IMR-90 (cell line): ENCODE results near the gene LRRTM4. TPM values are rescaled to one million over a fixed set of nuclear protein-coding genes. Genes with fewer than 3 reads are reported as not detected.

ENCODE experiments used
- ATAC-seq: fragments of 200-7000 bp; cut with Tn5 transposase; 2 replicates; pipeline ENCODE4 v1.9.1; 2020; ENCODE audit warnings: low read depth, mild to moderate bottlenecking, moderate library complexity
- BruUV-seq: library from RNA; stranded (reverse); fragments of 400-500 nt; replicated peaks from 2 replicates; lab custom pipeline; 2021; lab: Mats Ljungman, UMichigan
- CTCF ChIA-PET: fragments of 300-600 bp; formaldehyde crosslinking; extraction: SDS; loops from one replicate; lab custom pipeline; 2021; ENCODE audit warnings: antibody characterized with exemption; lab: Yijun Ruan, JAX
- POLR2A ChIA-PET: fragments of 300-600 bp; sonication (Branson Sonifier 250); formaldehyde crosslinking; loops from one replicate; lab custom pipeline; 2022; ENCODE audit warnings: antibody characterized with exemption; ENCODE audit not compliant: unreplicated experiment; lab: Charles Lee
- DNase-seq: peaks from one replicate; pipeline ENCODE4 v3.0.0; 2013
- H2AFZ ChIP-seq: replicated peaks from 2 replicates; pipeline ENCODE3; 2013; ENCODE audit warnings: low read length, mild to moderate bottlenecking; ENCODE audit not compliant: poor library complexity
- H2AK5ac ChIP-seq: 2 replicates; pipeline ENCODE4 v1.6.1; 2013; ENCODE audit warnings: low read depth, low read length, inconsistent platforms
- H2AK9ac ChIP-seq: replicated peaks from 2 replicates; pipeline ENCODE3; 2013; ENCODE audit warnings: mild to moderate bottlenecking, low read depth, low read length, moderate library complexity; ENCODE audit not compliant: poor library complexity
- H2BK120ac ChIP-seq: 2 replicates; pipeline ENCODE4 v1.6.1; 2013; ENCODE audit warnings: low read depth, low read length, inconsistent platforms
- H2BK15ac ChIP-seq: 3 replicates; pipeline ENCODE4 v1.6.1; 2013; ENCODE audit warnings: low read depth, low read length, inconsistent platforms
- H2BK20ac ChIP-seq: 2 replicates; pipeline ENCODE4 v1.6.1; 2013; ENCODE audit warnings: low read depth, mild to moderate bottlenecking, inconsistent platforms, low read length, moderate library complexity
- H2BK5ac ChIP-seq: 2 replicates; pipeline ENCODE4 v1.6.1; 2013; ENCODE audit warnings: mild to moderate bottlenecking, low read depth, low read length, inconsistent platforms; ENCODE audit not compliant: poor library complexity, severe bottlenecking
- H3K14ac ChIP-seq: replicated peaks from 2 replicates; pipeline ENCODE4 v1.6.1; 2013; ENCODE audit warnings: low read depth, low read length, inconsistent platforms
- H3K18ac ChIP-seq: 2 replicates; pipeline ENCODE4 v1.6.1; 2013; ENCODE audit warnings: low read depth, low read length, control low read depth
- H3K23ac ChIP-seq: 2 replicates; pipeline ENCODE4 v1.6.1; 2013; ENCODE audit warnings: low read depth, low read length, inconsistent platforms
- H3K27ac ChIP-seq: 2 replicates; pipeline ENCODE4 v1.5.1; 2013; ENCODE audit warnings: mild to moderate bottlenecking, control low read depth, low read length; ENCODE audit not compliant: insufficient read depth
- H3K27me3 ChIP-seq: 2 replicates; pipeline ENCODE4 v1.6.1; 2013; ENCODE audit warnings: low read length; ENCODE audit not compliant: control insufficient read depth, insufficient read depth
- H3K36me3 ChIP-seq: 2 replicates; pipeline ENCODE4 v1.6.1; 2013; ENCODE audit warnings: low read length, mixed read lengths; ENCODE audit not compliant: control insufficient read depth, insufficient read depth
- H3K4ac ChIP-seq: 2 replicates; pipeline ENCODE4 v1.6.1; 2013; ENCODE audit warnings: low read depth, low read length, inconsistent platforms
- H3K4me1 ChIP-seq: 2 replicates; pipeline ENCODE4 v1.6.1; 2013; ENCODE audit warnings: low read length, mixed read lengths; ENCODE audit not compliant: control insufficient read depth, insufficient read depth
- H3K4me2 ChIP-seq: 2 replicates; pipeline ENCODE4 v1.6.1; 2013; ENCODE audit warnings: low read depth, mild to moderate bottlenecking, control low read depth, low read length, moderate library complexity
- H3K4me3 ChIP-seq: 2 replicates; pipeline ENCODE4 v1.5.1; 2013; ENCODE audit warnings: low read depth, mild to moderate bottlenecking, control low read depth, low read length, moderate library complexity; ENCODE audit not compliant: insufficient read depth
- H3K56ac ChIP-seq: 2 replicates; pipeline ENCODE4 v1.6.1; 2013; ENCODE audit warnings: low read length, inconsistent platforms; ENCODE audit not compliant: insufficient read depth; ENCODE audit errors: extremely low read depth
- H3K79me1 ChIP-seq, 2 experiments: 2 replicates each; pipeline ENCODE4 v1.6.1; 2013; ENCODE audit warnings: low read length in 2 of 2, inconsistent platforms in 1 of 2, low read depth in 1 of 2
- H3K9ac ChIP-seq: 2 replicates; pipeline ENCODE4 v1.6.1; 2013; ENCODE audit warnings: low read depth, low read length, control low read depth
- H3K9me1 ChIP-seq: 2 replicates; pipeline ENCODE4 v1.6.1; 2013; ENCODE audit warnings: low read length, inconsistent platforms; ENCODE audit not compliant: insufficient read depth
- H3K9me3 ChIP-seq: 2 replicates; pipeline ENCODE4 v1.6.1; 2013; ENCODE audit warnings: low read length; ENCODE audit not compliant: control insufficient read depth, insufficient read depth
- H4K20me1 ChIP-seq: 2 replicates; pipeline ENCODE4 v1.6.1; 2013; ENCODE audit warnings: low read length, inconsistent platforms; ENCODE audit not compliant: insufficient read depth
- H4K5ac ChIP-seq: 2 replicates; pipeline ENCODE4 v1.6.1; 2013; ENCODE audit warnings: mild to moderate bottlenecking, low read depth, low read length, control low read depth
- H4K8ac ChIP-seq, 2 experiments: 2 replicates each; pipeline ENCODE4 v1.6.1; 2013; ENCODE audit warnings: low read depth in 2 of 2, low read length in 2 of 2, control low read depth in 1 of 2, inconsistent platforms in 1 of 2
- H4K91ac ChIP-seq: 2 replicates; pipeline ENCODE4 v1.6.1; 2013; ENCODE audit warnings: low read depth, low read length, inconsistent platforms; ENCODE audit not compliant: insufficient read depth
- BHLHE40 ChIP-seq: fragments of 150-350 bp; IDR thresholded peaks from 2 replicates; pipeline ENCODE4 v1.6.1; 2016; ENCODE audit warnings: mild to moderate bottlenecking, low read depth, low read length
- CEBPB ChIP-seq: IDR thresholded peaks from 2 replicates; pipeline ENCODE4 v1.6.1; 2012; ENCODE audit warnings: low read depth, low read length, improper control_type of control experiment
- CHD1 ChIP-seq: IDR thresholded peaks from 2 replicates; pipeline ENCODE4 v1.6.1; 2012; ENCODE audit warnings: low read depth, low read length, improper control_type of control experiment
- FOS ChIP-seq: fragments of 150-350 bp; IDR thresholded peaks from 2 replicates; pipeline ENCODE4 v1.6.1; 2016; ENCODE audit warnings: low read depth, low read length
- MAFK ChIP-seq: IDR thresholded peaks from 2 replicates; pipeline ENCODE4 v1.6.1; 2012; ENCODE audit warnings: low read depth, low read length, improper control_type of control experiment
- MAZ ChIP-seq: IDR thresholded peaks from 2 replicates; pipeline ENCODE4 v1.6.1; 2012; ENCODE audit warnings: low read depth, mild to moderate bottlenecking, low read length, improper control_type of control experiment, moderate library complexity, borderline replicate concordance
- MXI1 ChIP-seq: IDR thresholded peaks from 2 replicates; pipeline ENCODE4 v1.6.1; 2012; ENCODE audit warnings: low read depth, mild to moderate bottlenecking, low read length, moderate library complexity, borderline replicate concordance
- NFE2L2 ChIP-seq: fragments of 150-350 bp; IDR thresholded peaks from 2 replicates; pipeline ENCODE4 v1.6.1; 2016; ENCODE audit warnings: low read depth, mild to moderate bottlenecking, low read length
- POLR2A ChIP-seq: IDR thresholded peaks from 2 replicates; pipeline ENCODE4 v1.6.1; 2012; ENCODE audit warnings: mild to moderate bottlenecking, low read depth, low read length
- RAD21 ChIP-seq: IDR thresholded peaks from 2 replicates; pipeline ENCODE4 v1.6.1; 2012; ENCODE audit warnings: low read length, improper control_type of control experiment
- RCOR1 ChIP-seq: IDR thresholded peaks from 2 replicates; pipeline ENCODE4 v1.6.1; 2012; ENCODE audit warnings: mild to moderate bottlenecking, low read length, improper control_type of control experiment; ENCODE audit not compliant: insufficient replicate concordance
- RFX5 ChIP-seq: IDR thresholded peaks from 2 replicates; pipeline ENCODE4 v1.8.0; 2012; ENCODE audit warnings: low read depth, mild to moderate bottlenecking, low read length, moderate library complexity
- whole genome bisulfite sequencing, 2 experiments: methylation state at CpG; one replicate each; pipeline versions ENCODE4 v1.1.5 to v1.1.7; 2013; ENCODE audit warnings: missing lambda C conversion rate in 2 of 2; ENCODE audit not compliant: insufficient read length in 1 of 2; ENCODE audit errors: extremely low coverage in 2 of 2; 5-methylcytosine and 5-hydroxymethylcytosine counted together
- dilution Hi-C: fragments of 300-500 bp; cut with HindIII; formaldehyde crosslinking; loops from one replicate; pipeline ENCODE4 v1.14.3; 2018; ENCODE audit warnings: low sequenced_read_pairs; ENCODE audit not compliant: unreplicated experiment
- in situ Hi-C: fragments of 300-500 bp; cut with MboI; formaldehyde crosslinking; loops from 3 replicates; pipeline ENCODE4 v1.14.3; 2019; ENCODE audit warnings: low sequenced_read_pairs, inconsistent platforms, mixed read lengths
- intact Hi-C: fragments of 100-400 bp; cut with micrococcal nuclease; formaldehyde crosslinking; loops from 2 replicates; pipeline ENCODE4 v1.10.0; 2022
- polyA plus RNA-seq, 3 experiments: library from polyadenylated mRNA; depleted of rRNA; stranded (reverse); fragments of >200 nt; gene quantifications; 2 replicates each; pipeline ENCODE4 v1.2.3, GENCODE V29; 2012; ENCODE audit warnings: low replicate concordance in 1 of 3
- total RNA-seq: library from RNA; depleted of rRNA; stranded (reverse); fragments of >200 nt; gene quantifications from 2 replicates; pipeline ENCODE4 v1.2.3, GENCODE V29; 2012
- TF ChIP-seq, protein P1 (sequence below): fragments of 150-350 bp; IDR thresholded peaks from 2 replicates; pipeline ENCODE4 v1.6.1; 2016; ENCODE audit warnings: low read depth, mild to moderate bottlenecking, low read length, moderate library complexity, borderline replicate concordance
- TF ChIP-seq, protein P2 (sequence below): fragments of 150-350 bp; IDR thresholded peaks from 2 replicates; pipeline ENCODE4 v1.6.1; 2017; ENCODE audit warnings: mild to moderate bottlenecking, antibody characterized with exemption, low read length, low read depth
- TF ChIP-seq, protein P3 (sequence below): conservative IDR thresholded peaks from 2 replicates; pipeline ENCODE4 v1.5.1; 2012; ENCODE audit warnings: mild to moderate bottlenecking, low read depth, low read length, improper control_type of control experiment

The LRRTM4 gene
- total and polyA plus RNA-seq, 2 of the 4 experiments (the other 2 are of a cell fraction) = not detected

DNA sequence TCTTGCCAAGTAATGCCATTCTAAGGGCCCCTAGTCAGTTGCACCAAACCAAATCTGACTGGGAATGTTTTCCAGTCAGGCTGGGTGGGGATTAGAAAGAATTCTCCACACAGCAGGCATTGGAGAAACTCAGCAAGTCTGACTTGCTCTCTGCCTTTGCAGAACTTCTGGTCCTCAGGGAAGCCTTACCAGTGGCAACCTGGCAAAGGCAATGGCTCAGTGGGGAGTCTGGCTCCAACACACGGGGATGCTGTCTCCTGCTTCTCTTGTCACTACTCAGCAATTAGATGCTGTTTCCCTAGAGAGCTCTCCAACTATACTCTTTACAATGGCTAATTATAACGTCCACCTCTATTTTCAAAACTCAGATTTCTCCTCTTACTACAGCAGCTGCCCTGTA is 810.7 kb downstream of the LRRTM4 start:
- no peaks in the 10 kb centered on the region for H3K4me1 ChIP-seq
- DNase-seq = no peak
- TF ChIP-seq NFE2L2 (no peak), CHD1 (no peak), MAZ (no peak), MXI1 (no peak), RCOR1 (no peak), CEBPB (no peak), BHLHE40 (no peak), FOS (no peak), RFX5 (no peak), RAD21 (no peak), POLR2A (no peak), MAFK (no peak)
- TF ChIP-seq, protein P1, sequence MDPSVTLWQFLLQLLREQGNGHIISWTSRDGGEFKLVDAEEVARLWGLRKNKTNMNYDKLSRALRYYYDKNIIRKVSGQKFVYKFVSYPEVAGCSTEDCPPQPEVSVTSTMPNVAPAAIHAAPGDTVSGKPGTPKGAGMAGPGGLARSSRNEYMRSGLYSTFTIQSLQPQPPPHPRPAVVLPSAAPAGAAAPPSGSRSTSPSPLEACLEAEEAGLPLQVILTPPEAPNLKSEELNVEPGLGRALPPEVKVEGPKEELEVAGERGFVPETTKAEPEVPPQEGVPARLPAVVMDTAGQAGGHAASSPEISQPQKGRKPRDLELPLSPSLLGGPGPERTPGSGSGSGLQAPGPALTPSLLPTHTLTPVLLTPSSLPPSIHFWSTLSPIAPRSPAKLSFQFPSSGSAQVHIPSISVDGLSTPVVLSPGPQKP = no peak
- TF ChIP-seq, protein P2, sequence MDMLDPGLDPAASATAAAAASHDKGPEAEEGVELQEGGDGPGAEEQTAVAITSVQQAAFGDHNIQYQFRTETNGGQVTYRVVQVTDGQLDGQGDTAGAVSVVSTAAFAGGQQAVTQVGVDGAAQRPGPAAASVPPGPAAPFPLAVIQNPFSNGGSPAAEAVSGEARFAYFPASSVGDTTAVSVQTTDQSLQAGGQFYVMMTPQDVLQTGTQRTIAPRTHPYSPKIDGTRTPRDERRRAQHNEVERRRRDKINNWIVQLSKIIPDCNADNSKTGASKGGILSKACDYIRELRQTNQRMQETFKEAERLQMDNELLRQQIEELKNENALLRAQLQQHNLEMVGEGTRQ = no peak
- TF ChIP-seq, protein P3, sequence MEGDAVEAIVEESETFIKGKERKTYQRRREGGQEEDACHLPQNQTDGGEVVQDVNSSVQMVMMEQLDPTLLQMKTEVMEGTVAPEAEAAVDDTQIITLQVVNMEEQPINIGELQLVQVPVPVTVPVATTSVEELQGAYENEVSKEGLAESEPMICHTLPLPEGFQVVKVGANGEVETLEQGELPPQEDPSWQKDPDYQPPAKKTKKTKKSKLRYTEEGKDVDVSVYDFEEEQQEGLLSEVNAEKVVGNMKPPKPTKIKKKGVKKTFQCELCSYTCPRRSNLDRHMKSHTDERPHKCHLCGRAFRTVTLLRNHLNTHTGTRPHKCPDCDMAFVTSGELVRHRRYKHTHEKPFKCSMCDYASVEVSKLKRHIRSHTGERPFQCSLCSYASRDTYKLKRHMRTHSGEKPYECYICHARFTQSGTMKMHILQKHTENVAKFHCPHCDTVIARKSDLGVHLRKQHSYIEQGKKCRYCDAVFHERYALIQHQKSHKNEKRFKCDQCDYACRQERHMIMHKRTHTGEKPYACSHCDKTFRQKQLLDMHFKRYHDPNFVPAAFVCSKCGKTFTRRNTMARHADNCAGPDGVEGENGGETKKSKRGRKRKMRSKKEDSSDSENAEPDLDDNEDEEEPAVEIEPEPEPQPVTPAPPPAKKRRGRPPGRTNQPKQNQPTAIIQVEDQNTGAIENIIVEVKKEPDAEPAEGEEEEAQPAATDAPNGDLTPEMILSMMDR = no peak
- H2BK20ac ChIP-seq = no peak overlapping the region
- no peaks in the 10 kb centered on the region for H3K9me3 ChIP-seq
- no peaks in the 10 kb centered on the region for H3K36me3 ChIP-seq
- no peak overlapping the region for H2AK5ac ChIP-seq
- no TSS peak for BruUV-seq
- dilution Hi-C loops = no loop called here
- no peak for ATAC-seq
- H3K79me1 ChIP-seq = no peaks in the 10 kb centered on the region
- no peak overlapping the region for H4K5ac ChIP-seq
- 14% methylated on average over 1 of the region's 2 CpGs; no CpG with 5 or more reads in 1 of the 2 experiments for WGBS, 2 experiments
- H3K9me1 ChIP-seq = no peaks in the 10 kb centered on the region
- H3K56ac ChIP-seq = no peak overlapping the region
- CTCF ChIA-PET = no interaction called here
- no peaks in the 10 kb centered on the region for H3K27me3 ChIP-seq
- no peak overlapping the region for H2BK15ac ChIP-seq
- no peak overlapping the region for H2AK9ac ChIP-seq
- H3K4ac ChIP-seq = no peak overlapping the region
- H4K8ac ChIP-seq = no peak overlapping the region
- POLR2A ChIA-PET = no interaction called here
- intact Hi-C loops = no loop called here
- in situ Hi-C loops = no loop called here
- H3K27ac ChIP-seq = no peak overlapping the region
- no peak overlapping the region for H2AFZ ChIP-seq
- H4K20me1 ChIP-seq = no peaks in the 10 kb centered on the region
- no peak overlapping the region for H3K9ac ChIP-seq
- no peak overlapping the region for H3K18ac ChIP-seq
- H3K4me2 ChIP-seq = no peak overlapping the region
- no peak overlapping the region for H3K14ac ChIP-seq
- H3K4me3 ChIP-seq = no peak overlapping the region
- H4K91ac ChIP-seq = no peak overlapping the region
- H2BK5ac ChIP-seq = no peak overlapping the region
- no peak overlapping the region for H3K23ac ChIP-seq
- H2BK120ac ChIP-seq = no peak overlapping the region
